BLaER1 treated with 17β-estradiol and CSF1 and Interleukin-3, amounts not matched to agents 10 nM and 100 nM (cell line): ENCODE results near the gene TOX3.

ENCODE experiments used
- H3K27ac ChIP-seq, 11 experiments: shearing (Covaris generic); formaldehyde crosslinking; 2 replicates each; pipeline ENCODE4 v1.8.1; 2022
- H3K27me3 ChIP-seq, 11 experiments: shearing (Covaris generic); formaldehyde crosslinking; 2 replicates each; pipeline ENCODE4 v1.8.1; 2022
- H3K36me3 ChIP-seq, 11 experiments: shearing (Covaris generic); formaldehyde crosslinking; 2 replicates each; pipeline ENCODE4 v1.8.1; 2022
- H3K4me1 ChIP-seq, 10 experiments: shearing (Covaris generic); formaldehyde crosslinking; 2 replicates each; pipeline ENCODE4 v1.8.1; 2022
- H3K4me2 ChIP-seq, 11 experiments: shearing (Covaris generic); formaldehyde crosslinking; 2 replicates each; pipeline ENCODE4 v1.8.1; 2022
- H3K4me3 ChIP-seq, 10 experiments: shearing (Covaris generic); formaldehyde crosslinking; 2 replicates each; pipeline ENCODE4 v1.8.1; 2022
- H3K9ac ChIP-seq, 11 experiments: shearing (Covaris generic); formaldehyde crosslinking; 2 replicates each; pipeline ENCODE4 v1.8.1; 2022
- H3K9me3 ChIP-seq, 11 experiments: shearing (Covaris generic); formaldehyde crosslinking; replicated peaks in 1 of 11; 2 replicates each; pipeline ENCODE4 v1.8.1; 2022
- H4K20me1 ChIP-seq, 11 experiments: shearing (Covaris generic); formaldehyde crosslinking; 2 replicates each; pipeline ENCODE4 v1.8.1; 2022
- Cebpa-rat ChIP-seq, 11 experiments: shearing (Covaris generic); IDR thresholded peaks; 2 replicates each; pipeline ENCODE4 v1.8.1; 2022

TOX3 gene

GRCh38 chr16:52418201-52418600, 128.7 kb downstream of the TOX3 start:
- Histone ChIP-seq H3K27ac (no peak overlapping the region), H3K36me3 (no peaks in the 10 kb centered on the region), H4K20me1 (no peaks in the 10 kb centered on the region), H3K9ac (no peak overlapping the region), H3K27me3 (no peaks in the 10 kb centered on the region), H3K4me1 (no peaks in the 10 kb centered on the region), H3K9me3 (no peaks in the 10 kb centered on the region), H3K4me2 (no peak overlapping the region), H3K4me3 (no peak overlapping the region)
- TF ChIP-seq Cebpa-rat (IDR thresholded peaks at IDR 0.05), result no peak

GRCh38 chr16:52416888-52417287, 130.1 kb downstream of the TOX3 start:
- Histone ChIP-seq H3K4me3 (no peak overlapping the region), H3K4me2 (no peak overlapping the region), H4K20me1 (no peaks in the 10 kb centered on the region), H3K9ac (no peak overlapping the region), H3K36me3 (no peaks in the 10 kb centered on the region), H3K9me3 (no peaks in the 10 kb centered on the region), H3K27ac (no peak overlapping the region), H3K27me3 (no peaks in the 10 kb centered on the region), H3K4me1 (no peaks in the 10 kb centered on the region)
- TF ChIP-seq Cebpa-rat (IDR thresholded peaks at IDR 0.05), result no peak

DNA sequence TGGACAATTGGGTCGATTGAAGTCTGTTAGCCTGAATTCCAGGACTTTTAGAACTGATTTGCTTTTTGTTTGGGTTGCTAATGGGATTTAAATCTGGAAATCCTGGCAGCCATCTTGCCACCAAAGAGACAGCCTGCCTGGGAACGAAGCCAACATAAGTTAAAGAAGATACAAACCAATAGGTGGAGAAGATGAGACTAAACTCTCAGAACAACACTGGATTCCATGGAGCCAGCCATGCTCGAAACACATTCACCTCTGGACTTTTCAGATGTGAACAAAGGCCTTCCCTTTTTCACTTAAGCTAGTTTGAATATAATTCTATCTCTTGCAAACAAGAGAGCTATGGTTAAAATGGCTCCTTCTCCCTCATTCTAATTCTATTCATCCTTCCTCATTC, 135.9 kb downstream of the TOX3 start:
- Histone ChIP-seq H3K36me3 (no peaks in the 10 kb centered on the region), H3K27ac (no peak overlapping the region), H3K9ac (no peak overlapping the region), H4K20me1 (no peaks in the 10 kb centered on the region), H3K4me1 (no peaks in the 10 kb centered on the region), H3K9me3 (no peaks in the 10 kb centered on the region), H3K4me2 (no peak overlapping the region), H3K27me3 (no peaks in the 10 kb centered on the region), H3K4me3 (no peak overlapping the region)
- TF ChIP-seq Cebpa-rat (IDR thresholded peaks at IDR 0.05), result no peak

- Histone ChIP-seq H3K4me1 (no peaks in the 10 kb centered on the region), H3K36me3 (no peaks in the 10 kb centered on the region), H3K4me3 (no peak overlapping the region), H4K20me1 (no peaks in the 10 kb centered on the region), H3K27ac (no peak overlapping the region), H3K9ac (no peak overlapping the region), H3K4me2 (no peak overlapping the region), H3K27me3 (no peaks in the 10 kb centered on the region), H3K9me3 (no peaks in the 10 kb centered on the region)
- TF ChIP-seq Cebpa-rat (IDR thresholded peaks at IDR 0.05), result no peak
Observed at GRCh38 chr16:52408191-52408845, 138.6 kb downstream of the TOX3 start.

- H3K4me3 ChIP-seq, result no peak overlapping the region
- TF ChIP-seq Cebpa-rat (IDR thresholded peaks at IDR 0.05), result no peak
- no peaks in the 10 kb centered on the region for H4K20me1 ChIP-seq
- no peak overlapping the region for H3K9ac ChIP-seq
- H3K9me3 ChIP-seq, result no peaks in the 10 kb centered on the region
- H3K36me3 ChIP-seq, result no peaks in the 10 kb centered on the region
- no peaks in the 10 kb centered on the region for H3K4me1 ChIP-seq
- H3K4me2 ChIP-seq, result no peak overlapping the region
- no peak overlapping the region for H3K27ac ChIP-seq
- no peaks in the 10 kb centered on the region for H3K27me3 ChIP-seq
Observed at GRCh38 chr16:52407778-52408177, 139.2 kb downstream of the TOX3 start.

DNA sequence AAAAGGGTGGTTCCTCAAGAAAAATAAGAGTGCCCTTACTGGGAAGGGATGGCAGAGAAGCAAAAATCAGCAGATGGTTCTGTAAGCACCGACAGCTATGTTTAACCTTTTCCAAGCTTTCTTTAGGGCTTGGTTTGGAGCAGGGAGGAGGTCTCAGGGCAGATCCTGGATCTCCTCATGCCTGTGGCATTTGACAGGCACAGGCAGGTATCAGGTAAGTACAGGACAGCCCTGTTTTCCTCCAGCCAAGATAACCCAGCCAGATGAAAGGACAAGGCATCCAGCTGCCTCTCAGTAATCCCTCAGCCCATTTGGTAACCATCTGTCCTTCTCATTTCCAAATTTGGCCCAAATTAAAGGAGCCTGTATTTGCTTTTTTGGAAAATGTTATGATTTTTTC, 141.5 kb downstream of the TOX3 start:
- H4K20me1 ChIP-seq, result no peaks in the 10 kb centered on the region

GRCh38 chr16:52404546-52404945, 142.4 kb downstream of the TOX3 start:
- no peak overlapping the region for H3K27ac ChIP-seq
- no peaks in the 10 kb centered on the region for H3K36me3 ChIP-seq
- no peaks in the 10 kb centered on the region for H3K27me3 ChIP-seq
- no peak overlapping the region for H3K9ac ChIP-seq
- no peaks in the 10 kb centered on the region for H3K9me3 ChIP-seq
- H4K20me1 ChIP-seq, result no peaks in the 10 kb centered on the region
- no peak for TF ChIP-seq Cebpa-rat (IDR thresholded peaks at IDR 0.05)
- no peak overlapping the region for H3K4me2 ChIP-seq
- no peaks in the 10 kb centered on the region for H3K4me1 ChIP-seq
- no peak overlapping the region for H3K4me3 ChIP-seq

More for the DNA sequence above, 141.5 kb downstream of the TOX3 start:
- no peak overlapping the region for H3K4me3 ChIP-seq
- no peaks in the 10 kb centered on the region for H3K9me3 ChIP-seq
- TF ChIP-seq Cebpa-rat (IDR thresholded peaks at IDR 0.05), result no peak
- no peaks in the 10 kb centered on the region for H3K27me3 ChIP-seq
- H3K27ac ChIP-seq, result no peak overlapping the region
- H3K9ac ChIP-seq, result no peak overlapping the region
- H3K36me3 ChIP-seq, result no peaks in the 10 kb centered on the region
- H3K4me1 ChIP-seq, result no peaks in the 10 kb centered on the region
- H3K4me2 ChIP-seq, result no peak overlapping the region

DNA sequence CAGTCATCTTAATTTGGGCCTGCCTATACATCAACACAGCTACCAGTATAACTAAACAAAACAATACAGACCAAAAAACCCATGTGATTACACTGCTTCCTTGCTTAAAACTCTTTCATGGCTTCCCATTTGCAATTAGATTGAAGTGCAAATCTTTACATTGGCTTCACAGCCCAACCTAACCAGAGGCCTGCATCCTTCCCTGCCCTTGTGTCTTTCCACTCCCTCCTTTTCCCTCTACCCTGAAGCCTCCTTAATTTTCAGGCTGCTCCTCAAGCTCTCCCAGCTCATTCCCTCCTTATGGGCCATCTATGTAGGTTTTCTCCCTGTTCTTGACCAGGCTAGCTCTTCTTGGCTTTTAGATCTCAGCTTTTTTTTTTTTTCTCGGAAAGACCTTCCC, 147.8 kb downstream of the TOX3 start:
- H4K20me1 ChIP-seq, result no peaks in the 10 kb centered on the region
- no peak overlapping the region for H3K4me2 ChIP-seq
- no peak overlapping the region for H3K4me3 ChIP-seq
- H3K36me3 ChIP-seq, result no peaks in the 10 kb centered on the region
- no peak for TF ChIP-seq Cebpa-rat (IDR thresholded peaks at IDR 0.05)
- H3K27ac ChIP-seq, result no peak overlapping the region
- H3K9ac ChIP-seq, result no peak overlapping the region
- H3K27me3 ChIP-seq, result no peaks in the 10 kb centered on the region
- H3K4me1 ChIP-seq, result no peaks in the 10 kb centered on the region
- H3K9me3 ChIP-seq, result 0 out of 22 replicates have a peak, but pooled peaks cover 0 to 4% (median 0%) of the 10 kb centered on the region in 11 experiments

DNA sequence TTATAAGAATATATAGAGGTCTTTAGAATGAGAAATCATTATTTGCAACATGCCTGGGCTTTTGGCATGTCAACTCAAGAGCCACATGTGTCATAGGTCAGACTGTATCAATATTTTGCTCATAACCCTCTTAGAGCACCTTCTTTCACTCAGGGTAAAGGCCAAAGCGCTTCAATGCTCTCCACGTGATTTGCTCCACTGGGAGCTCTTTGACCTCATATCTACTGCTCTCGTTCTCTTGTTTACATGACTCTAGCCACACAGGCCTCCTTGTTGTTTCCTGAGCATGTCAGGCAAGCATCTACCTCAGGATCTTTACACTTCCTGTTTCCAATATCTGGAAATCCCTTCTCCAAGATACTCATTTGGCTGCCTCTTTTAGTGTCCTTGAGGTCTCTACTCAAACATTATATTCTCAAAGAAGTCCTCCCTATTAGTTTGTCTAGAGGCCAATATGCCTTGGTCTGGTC, 148.4 kb downstream of the TOX3 start:
- H3K9me3 ChIP-seq, result 0 out of 22 replicates have a peak, but pooled peaks cover 0 to 4% (median 0%) of the 10 kb centered on the region in 11 experiments
- no peak overlapping the region for H3K9ac ChIP-seq
- no peaks in the 10 kb centered on the region for H3K27me3 ChIP-seq
- H3K4me3 ChIP-seq, result no peak overlapping the region
- no peak overlapping the region for H3K27ac ChIP-seq
- no peak overlapping the region for H3K4me2 ChIP-seq
- no peak for TF ChIP-seq Cebpa-rat (IDR thresholded peaks at IDR 0.05)
- no peaks in the 10 kb centered on the region for H3K36me3 ChIP-seq
- H3K4me1 ChIP-seq, result no peaks in the 10 kb centered on the region
- no peaks in the 10 kb centered on the region for H4K20me1 ChIP-seq

DNA sequence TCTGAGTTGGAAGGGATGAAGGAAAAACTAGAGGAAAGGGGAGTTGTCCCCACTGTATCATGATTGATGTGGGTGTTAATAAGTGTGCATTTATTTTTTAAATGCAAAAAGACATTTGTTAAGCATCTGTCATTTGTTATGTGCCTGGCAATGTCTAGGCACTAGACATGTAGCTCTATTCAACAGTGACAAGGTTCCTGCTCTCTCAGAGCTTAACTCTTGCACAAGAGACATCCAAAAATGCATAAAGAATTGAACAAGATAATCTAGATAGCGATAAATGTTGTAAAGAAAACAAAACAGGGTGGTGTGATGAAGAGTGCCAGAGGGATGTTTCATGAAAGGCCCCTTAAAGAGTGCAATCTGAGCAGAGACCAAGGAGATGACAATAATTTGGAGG, 148.9 kb downstream of the TOX3 start:
- Histone ChIP-seq H3K36me3 (no peaks in the 10 kb centered on the region), H3K4me1 (no peaks in the 10 kb centered on the region), H3K4me2 (no peak overlapping the region), H3K9me3 (0 out of 22 replicates have a peak, but pooled peaks cover 0 to 4% (median 0%) of the 10 kb centered on the region in 11 experiments), H3K27me3 (no peaks in the 10 kb centered on the region), H3K9ac (no peak overlapping the region), H3K4me3 (no peak overlapping the region), H4K20me1 (no peaks in the 10 kb centered on the region), H3K27ac (no peak overlapping the region)
- TF ChIP-seq Cebpa-rat (IDR thresholded peaks at IDR 0.05), result no peak
